Dermis microvascular lymphatic vessel endothelial cell (primary cell): Measurements from ENCODE around the gene SMYD3. TPM values are rescaled to one million over a fixed set of nuclear protein-coding genes. Genes with fewer than 3 reads are reported as not detected.
A peak's percentile ranks its signal among the peaks of the same experiment; 100 is the strongest.
"Not testable (repeated sequence)": the region's sequence is repeated elsewhere in the genome, so short reads cannot be mapped to it uniquely, and the experiment has no call there.

Experiments
- DNase-seq, 2 donors: peaks; one replicate each; pipeline versions ENCODE4 v3.0.0 to v3.0.0-alpha.2; 2010; ENCODE audit warnings: low read depth in 2 of 2
- total RNA-seq: library from RNA; depleted of rRNA; stranded (reverse); fragments of >200 nt; gene quantifications from 2 replicates; pipeline ENCODE4 v1.2.1, GENCODE V29; 2014

The SMYD3 gene
- total RNA-seq, 1 donor from 2014 or later: 17.8 TPM

DNA sequence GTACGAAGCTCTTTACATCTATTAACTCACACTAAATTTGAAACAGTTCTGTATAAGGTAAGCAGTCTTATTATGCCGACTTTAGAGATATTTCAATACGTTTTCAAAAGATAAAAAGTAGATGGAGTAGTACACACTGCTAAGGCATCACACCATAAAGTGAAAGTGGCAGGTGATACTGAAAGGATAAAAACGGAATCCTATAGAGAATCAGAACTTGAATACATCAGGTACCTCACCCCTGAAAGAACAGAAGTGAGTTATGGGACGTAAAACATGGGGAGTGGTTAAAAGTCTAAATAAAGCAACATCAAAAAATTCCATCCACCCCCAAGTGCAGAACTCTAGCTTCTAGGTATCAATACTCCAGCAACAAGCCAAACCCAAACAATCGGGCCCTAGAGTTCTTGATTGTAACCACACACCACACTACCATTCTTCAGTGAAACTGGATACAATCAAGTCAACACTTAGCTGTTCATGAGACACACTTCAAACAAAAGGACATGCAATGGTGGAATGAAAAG, 142.6 kb downstream of the SMYD3 start:
- no peak for DNase-seq

- DNase-seq: peak in 1 of 2 donors; percentile 88
These were observed 150.0 kb downstream of the SMYD3 start for GRCh38 chr1:246357014-246357598.

DNA sequence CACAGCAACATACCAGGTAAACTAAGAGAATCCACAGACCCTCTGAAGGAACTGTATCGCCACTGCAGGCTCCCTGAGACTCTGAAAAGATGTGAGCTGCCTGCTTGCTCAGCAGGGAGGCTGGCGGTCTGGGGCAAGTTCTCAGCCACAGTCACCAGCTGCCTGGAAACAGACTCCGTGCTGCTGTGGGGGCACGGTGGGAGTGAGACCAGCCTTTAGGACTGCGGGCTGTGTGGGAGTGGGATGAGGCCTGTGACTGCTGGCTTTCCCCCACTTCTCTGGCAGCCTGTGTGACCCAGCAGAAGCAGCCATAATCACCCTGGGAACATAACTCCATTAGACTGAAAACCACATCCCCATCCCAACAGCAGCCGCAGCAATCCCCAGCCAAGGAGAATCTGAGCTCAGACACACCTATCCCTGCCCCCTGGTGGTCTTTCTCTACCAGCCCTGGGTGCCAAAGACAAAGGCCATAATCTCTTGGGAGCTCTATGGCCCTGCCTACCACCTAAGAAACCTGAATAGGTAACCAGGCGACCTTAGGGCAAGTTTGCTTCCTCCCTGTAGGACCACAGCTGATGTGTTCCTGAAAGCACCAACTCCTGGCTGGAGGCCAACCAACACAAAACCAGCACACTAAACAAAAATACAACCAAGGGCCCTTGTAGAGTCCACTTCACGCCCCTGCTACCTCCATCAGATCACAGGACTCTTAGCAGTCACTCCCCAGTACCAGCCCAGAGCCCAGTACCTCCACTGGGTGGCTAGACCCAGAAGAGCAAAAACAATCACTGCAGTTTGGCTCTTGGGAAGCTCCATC, 151.5 kb downstream of the SMYD3 start:
- peak in 1 of 2 donors; percentile 42 for DNase-seq

DNA sequence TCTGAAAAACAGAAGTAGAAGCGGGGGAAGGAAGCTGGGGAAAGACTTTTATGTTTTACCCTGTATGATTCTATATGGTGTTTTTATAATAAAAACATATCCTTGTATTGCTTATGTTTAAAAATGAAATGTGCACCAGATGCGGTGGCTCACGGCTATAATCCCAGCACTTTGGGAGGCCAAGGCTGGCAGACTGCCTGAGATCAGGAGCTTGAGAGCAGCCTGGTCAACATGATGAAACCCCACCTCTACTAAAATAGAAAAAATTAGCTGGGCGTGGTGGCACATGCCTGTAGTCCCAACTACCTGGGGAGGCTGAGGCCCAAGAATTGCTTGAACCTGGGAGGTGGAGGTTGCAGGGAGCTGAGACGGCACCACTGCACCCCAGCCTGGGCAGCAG, 155.4 kb downstream of the SMYD3 start:
- DNase-seq: no peak

GRCh38 chr1:246350745-246351144, 156.3 kb downstream of the SMYD3 start:
- DNase-seq: no peak

GRCh38 chr1:246343937-246344336, 163.1 kb downstream of the SMYD3 start:
- DNase-seq: no peak

DNA sequence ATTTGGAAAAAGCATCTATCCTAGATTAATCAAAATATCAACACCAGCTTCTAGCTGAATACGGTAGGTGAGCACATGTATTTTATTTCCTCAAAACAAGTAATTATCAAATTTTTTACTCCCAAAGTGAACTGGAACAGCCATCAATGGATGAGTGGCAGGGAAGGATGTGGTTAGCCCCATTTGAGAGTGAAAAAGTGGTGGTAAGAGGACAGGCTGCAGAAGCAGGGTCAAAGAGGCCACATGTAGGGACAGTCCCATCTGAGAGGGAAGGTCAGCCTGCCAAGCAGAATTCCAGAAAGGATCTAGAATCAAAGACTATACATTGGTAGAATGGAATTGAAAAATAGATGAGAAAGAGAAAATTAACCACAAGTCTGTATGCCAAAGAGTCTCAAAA, 163.8 kb downstream of the SMYD3 start:
- DNase-seq: no peak

GRCh38 chr1:246338546-246338945, 168.5 kb downstream of the SMYD3 start:
- no peak for DNase-seq

DNA sequence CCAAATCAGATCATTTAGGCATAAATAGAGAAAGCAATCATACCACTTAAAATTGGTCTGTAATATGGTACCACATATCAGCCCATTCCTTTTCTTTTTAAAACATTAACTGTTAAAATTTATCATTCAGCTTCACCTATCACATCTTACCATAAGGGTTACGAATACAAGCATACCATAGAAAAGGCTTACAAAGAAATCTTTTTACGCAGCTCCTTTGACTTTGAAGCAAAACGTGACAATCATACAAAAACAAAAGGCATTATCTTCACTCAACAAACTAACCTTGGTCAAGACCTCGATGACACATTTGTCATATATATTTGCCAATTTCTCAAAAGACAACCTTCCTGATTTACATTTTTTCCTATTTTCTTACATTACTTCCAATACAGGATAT, 169.0 kb downstream of the SMYD3 start:
- peak in 1 of 2 donors; percentile 35 for DNase-seq

- DNase-seq: no peak
These were observed 171.9 kb downstream of the SMYD3 start for GRCh38 chr1:246335151-246335550.

GRCh38 chr1:246333855-246334254, 173.2 kb downstream of the SMYD3 start:
- DNase-seq: no peak

GRCh38 chr1:246332078-246332477, 175.0 kb downstream of the SMYD3 start:
- DNase-seq: no peak

DNA sequence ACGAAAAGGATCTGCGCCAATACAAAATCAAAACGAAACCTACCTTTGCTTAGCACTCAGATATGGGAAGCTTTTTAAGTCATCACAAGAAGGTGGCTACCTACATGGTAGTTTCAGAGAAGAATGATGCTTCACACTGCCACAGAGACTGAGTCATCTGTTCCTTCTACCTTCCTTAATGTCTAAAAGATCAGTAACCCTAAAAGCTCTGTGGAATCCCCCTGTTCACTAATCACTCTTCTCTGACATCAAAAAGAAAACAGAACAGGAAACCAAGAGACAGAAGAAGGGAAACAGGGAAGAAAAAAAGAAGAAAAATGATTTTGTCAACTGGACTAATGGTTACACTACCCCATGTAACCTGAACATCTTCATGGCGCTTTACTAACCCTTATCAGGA, 177.2 kb downstream of the SMYD3 start:
- no peak for DNase-seq

- not testable (repeated sequence) for DNase-seq
These were observed 177.8 kb downstream of the SMYD3 start for GRCh38 chr1:246329292-246329691.

DNA sequence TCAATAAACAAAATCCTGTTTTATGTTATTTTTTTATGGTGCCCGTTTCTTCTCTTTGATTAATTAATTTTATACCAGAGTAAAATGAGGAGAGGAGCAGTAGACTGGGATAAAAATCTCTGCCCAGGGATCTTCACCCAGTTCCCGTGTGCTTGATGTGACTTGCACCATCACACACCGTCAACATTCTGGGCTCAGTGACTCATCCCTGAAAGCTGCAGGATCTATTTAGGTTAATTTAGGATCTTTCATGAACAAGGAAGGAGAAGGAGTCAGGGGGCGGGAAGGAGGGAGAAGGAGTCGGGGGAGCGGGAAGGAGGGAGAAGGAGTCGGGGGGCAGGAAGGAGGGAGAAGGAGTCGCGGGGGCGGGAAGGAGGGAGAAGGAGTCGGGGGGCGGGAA, 182.4 kb downstream of the SMYD3 start:
- DNase-seq: no peak

- not testable (repeated sequence) for DNase-seq
These were observed 183.0 kb downstream of the SMYD3 start for GRCh38 chr1:246324033-246324432.

DNA sequence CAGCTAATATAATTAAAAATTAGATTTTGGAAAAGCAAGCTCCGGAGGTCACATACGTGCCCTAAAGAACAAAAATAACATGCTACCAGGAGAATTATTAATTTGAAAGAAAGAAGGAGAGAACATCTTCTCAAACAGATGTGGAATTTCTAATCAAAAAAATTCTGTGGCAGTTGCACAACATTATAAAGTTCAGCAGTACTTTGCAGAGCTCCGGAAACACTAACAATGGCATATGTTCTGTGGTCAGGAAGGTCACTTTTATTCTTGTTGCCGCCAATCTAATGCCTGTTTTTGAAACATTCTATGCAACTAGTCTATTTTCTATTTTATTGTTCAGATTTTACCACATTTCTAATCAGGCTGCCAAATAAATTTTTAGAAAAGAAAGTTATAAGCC, 186.8 kb downstream of the SMYD3 start:
- DNase-seq: peak; percentile 73 to 81

GRCh38 chr1:246319083-246319714, 187.9 kb downstream of the SMYD3 start:
- DNase-seq: no peak

DNA sequence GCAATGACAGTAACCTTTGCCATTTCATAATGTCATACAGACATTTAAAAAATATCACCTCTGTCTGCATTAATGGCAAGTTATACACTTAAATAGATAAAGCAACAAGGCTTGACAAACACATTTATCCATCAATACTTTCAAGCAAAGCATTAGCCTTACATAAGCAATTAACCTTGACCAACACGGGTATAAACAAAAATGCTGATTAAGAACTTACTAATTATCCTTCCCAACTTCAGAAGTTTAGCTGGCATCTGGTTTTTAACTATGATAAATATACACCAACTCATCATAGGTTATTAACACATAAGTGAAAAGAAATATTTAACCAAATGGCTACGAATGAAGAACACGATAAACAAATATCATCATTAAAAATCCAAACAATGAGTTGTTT, 188.5 kb downstream of the SMYD3 start:
- DNase-seq: no peak

GRCh38 chr1:246318036-246318359, 189.1 kb downstream of the SMYD3 start:
- no peak for DNase-seq

GRCh38 chr1:246317332-246318035, 189.6 kb downstream of the SMYD3 start:
- no peak for DNase-seq

DNA sequence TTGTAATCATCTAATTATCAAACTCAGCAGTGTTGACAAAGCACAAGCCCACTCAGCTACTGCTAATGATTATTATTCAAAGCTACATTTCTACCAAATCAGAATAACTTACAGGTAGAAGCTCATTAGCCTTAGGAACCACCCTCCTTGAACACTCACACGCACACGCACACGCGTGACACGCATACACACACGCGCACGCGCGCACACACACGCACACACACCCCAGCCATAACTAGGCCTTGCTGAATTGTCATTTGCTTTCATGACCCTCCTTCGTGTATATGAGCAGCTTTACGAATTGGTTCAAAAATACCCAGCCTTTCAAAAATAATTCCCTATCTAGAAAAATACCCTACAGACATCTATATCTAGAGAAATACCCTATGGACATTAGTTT, 195.6 kb downstream of the SMYD3 start:
- DNase-seq: no peak
